Muscle layer of colon (tissue), 2 donors: Measurements from ENCODE around the gene OSCAR.

Source experiments
- H3K27ac ChIP-seq: one replicate; pipeline ENCODE4 v1.7.0; 2013; ENCODE audit warnings: low read depth, mild to moderate bottlenecking, low read length, moderate library complexity
- H3K27me3 ChIP-seq, 2 donors: one replicate each; pipeline ENCODE4 v1.7.0; 2013; ENCODE audit warnings: low read length in 2 of 2, mild to moderate bottlenecking in 2 of 2; ENCODE audit not compliant: insufficient read depth in 2 of 2, control insufficient read depth in 1 of 2
- H3K36me3 ChIP-seq: one replicate; pipeline ENCODE4 v1.7.0; 2013; ENCODE audit warnings: mild to moderate bottlenecking, low read length; ENCODE audit not compliant: insufficient read depth
- H3K4me1 ChIP-seq: one replicate; pipeline ENCODE4 v1.7.0; 2013; ENCODE audit warnings: mild to moderate bottlenecking, low read length; ENCODE audit not compliant: insufficient read depth
- H3K4me3 ChIP-seq, 2 donors: one replicate each; pipeline ENCODE4 v1.7.0; 2013; ENCODE audit warnings: low read length in 2 of 2, low read depth in 1 of 2, mild to moderate bottlenecking in 1 of 2, moderate library complexity in 1 of 2
- H3K9ac ChIP-seq: one replicate; pipeline ENCODE4 v1.7.0; 2013; ENCODE audit warnings: low read length
- H3K9me3 ChIP-seq: one replicate; pipeline ENCODE4 v1.7.0; 2013; ENCODE audit warnings: mild to moderate bottlenecking, low read length
- donor health status: abdominal sarcoma.
- donor health status: Adenocarcinoma of cecum.

Gene OSCAR

GRCh38 chr19:54074851-54075250, 25.8 kb downstream of the OSCAR start:
- no peaks in the 10 kb centered on the region for H3K9me3 ChIP-seq
- no peaks in the 10 kb centered on the region for H3K36me3 ChIP-seq
- no peak overlapping the region for H3K4me3 ChIP-seq
- no peak overlapping the region for H3K9ac ChIP-seq
- no peak overlapping the region for H3K27ac ChIP-seq
- no peaks in the 10 kb centered on the region for H3K27me3 ChIP-seq
- no peaks in the 10 kb centered on the region for H3K4me1 ChIP-seq

GRCh38 chr19:54073829-54074228, 26.8 kb downstream of the OSCAR start:
- no peaks in the 10 kb centered on the region for H3K4me1 ChIP-seq
- no peaks in the 10 kb centered on the region for H3K9me3 ChIP-seq
- H3K4me3 ChIP-seq, result no peak overlapping the region
- H3K9ac ChIP-seq, result no peak overlapping the region
- no peaks in the 10 kb centered on the region for H3K36me3 ChIP-seq
- no peaks in the 10 kb centered on the region for H3K27me3 ChIP-seq
- no peak overlapping the region for H3K27ac ChIP-seq

GRCh38 chr19:54069470-54069869, 31.1 kb downstream of the OSCAR start:
- H3K9ac ChIP-seq, result no peak overlapping the region
- H3K4me3 ChIP-seq, result no peak overlapping the region
- H3K27me3 ChIP-seq, result no peaks in the 10 kb centered on the region
- no peaks in the 10 kb centered on the region for H3K9me3 ChIP-seq
- H3K27ac ChIP-seq, result no peak overlapping the region
- H3K36me3 ChIP-seq, result no peaks in the 10 kb centered on the region
- H3K4me1 ChIP-seq, result no peaks in the 10 kb centered on the region

GRCh38 chr19:54063350-54064116, 37.1 kb downstream of the OSCAR start, which contains the start of gene VSTM1:
Gene VSTM1, minus strand, starts transcription at chr19:54063897. Its CDS starts 120 bp downstream, at chr19:54063777.
- Histone ChIP-seq H3K9me3 (no peaks in the 10 kb centered on the region), H3K27ac (no peak within 1 kb of the TSS), H3K9ac (no peak within 1 kb of the TSS), H3K4me1 (no peaks in the 10 kb centered on the region), H3K4me3 (no peak within 1 kb of the TSS), H3K27me3 (no peaks in the 10 kb centered on the region), H3K36me3 (no peaks in the 10 kb centered on the region)

- H3K9ac ChIP-seq, result no peak overlapping the region
- no peaks in the 10 kb centered on the region for H3K27me3 ChIP-seq
- no peak overlapping the region for H3K4me3 ChIP-seq
- H3K4me1 ChIP-seq, result no peaks in the 10 kb centered on the region
- H3K36me3 ChIP-seq, result no peaks in the 10 kb centered on the region
- no peaks in the 10 kb centered on the region for H3K9me3 ChIP-seq
- H3K27ac ChIP-seq, result no peak overlapping the region
Measured at GRCh38 chr19:54062643-54063042, 38.0 kb downstream of the OSCAR start.

GRCh38 chr19:54047616-54048015, 53.0 kb downstream of the OSCAR start:
- no peaks in the 10 kb centered on the region for H3K4me1 ChIP-seq

GRCh38 chr19:54045771-54046170, 54.8 kb downstream of the OSCAR start:
- no peaks in the 10 kb centered on the region for H3K27me3 ChIP-seq
- no peaks in the 10 kb centered on the region for H3K9me3 ChIP-seq
- no peak overlapping the region for H3K4me3 ChIP-seq
- H3K27ac ChIP-seq, result no peak overlapping the region
- no peaks in the 10 kb centered on the region for H3K36me3 ChIP-seq
- no peak overlapping the region for H3K9ac ChIP-seq
- H3K4me1 ChIP-seq, result no peaks in the 10 kb centered on the region

More at GRCh38 chr19:54047616-54048015, 53.0 kb downstream of the OSCAR start:
- no peak overlapping the region for H3K9ac ChIP-seq
- H3K27ac ChIP-seq, result no peak overlapping the region
- H3K27me3 ChIP-seq, result no peaks in the 10 kb centered on the region
- H3K4me3 ChIP-seq, result no peak overlapping the region
- H3K36me3 ChIP-seq, result no peaks in the 10 kb centered on the region
- no peaks in the 10 kb centered on the region for H3K9me3 ChIP-seq
